ENCODE data around the gene APOBEC4. TPM values are rescaled to one million over a fixed set of nuclear protein-coding genes. Genes with fewer than 3 reads are reported as not detected.

Gene APOBEC4
- total and polyA plus RNA-seq, 4 donors: not detected

DNA sequence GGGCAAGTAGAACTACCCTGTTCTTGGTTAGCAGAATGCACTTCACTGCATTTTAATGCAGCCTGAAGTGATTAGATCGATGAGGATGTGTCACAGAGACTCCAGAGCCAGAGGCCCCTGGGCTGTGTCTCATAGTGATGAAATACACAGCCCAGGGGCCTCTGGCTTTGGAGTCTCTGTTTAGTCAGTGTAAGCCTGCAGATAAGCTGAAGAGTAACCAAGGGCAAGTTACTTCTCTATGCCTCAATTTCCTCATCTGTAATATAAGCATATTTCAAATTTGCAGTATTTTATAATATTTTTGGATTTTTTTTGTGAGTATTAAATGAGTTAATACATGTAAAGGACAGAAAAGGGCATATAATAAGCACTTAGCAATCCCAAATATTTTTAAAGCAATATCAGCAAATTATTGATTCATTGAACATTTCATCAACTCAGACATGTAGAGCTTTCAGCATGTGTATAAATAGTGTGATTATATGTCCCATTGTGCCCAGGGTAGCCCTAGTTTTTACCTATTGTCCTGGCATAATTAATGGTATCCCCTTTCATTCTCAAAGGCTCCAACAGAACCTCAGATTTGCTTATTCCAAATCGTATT lies 23.6 kb upstream of the APOBEC4 start:
- H3K9ac ChIP-seq (ENCODE audit: low read depth in 1 of 2, low read length in 2 of 2): no peak overlapping the region
- TF ChIP-seq GABPA (IDR thresholded peaks at IDR 0.05 in 1 of 2, conservative IDR thresholded peaks at IDR 0.05 in 1 of 2) (no peak), HNF4G (IDR thresholded peaks at IDR 0.05) (no peak), RAD21 (IDR thresholded peaks at IDR 0.05) (no peak), YY1 (IDR thresholded peaks at IDR 0.05) (no peak), FOXA2 (IDR thresholded peaks at IDR 0.05) (no peak)
- TF ChIP-seq, protein P1, sequence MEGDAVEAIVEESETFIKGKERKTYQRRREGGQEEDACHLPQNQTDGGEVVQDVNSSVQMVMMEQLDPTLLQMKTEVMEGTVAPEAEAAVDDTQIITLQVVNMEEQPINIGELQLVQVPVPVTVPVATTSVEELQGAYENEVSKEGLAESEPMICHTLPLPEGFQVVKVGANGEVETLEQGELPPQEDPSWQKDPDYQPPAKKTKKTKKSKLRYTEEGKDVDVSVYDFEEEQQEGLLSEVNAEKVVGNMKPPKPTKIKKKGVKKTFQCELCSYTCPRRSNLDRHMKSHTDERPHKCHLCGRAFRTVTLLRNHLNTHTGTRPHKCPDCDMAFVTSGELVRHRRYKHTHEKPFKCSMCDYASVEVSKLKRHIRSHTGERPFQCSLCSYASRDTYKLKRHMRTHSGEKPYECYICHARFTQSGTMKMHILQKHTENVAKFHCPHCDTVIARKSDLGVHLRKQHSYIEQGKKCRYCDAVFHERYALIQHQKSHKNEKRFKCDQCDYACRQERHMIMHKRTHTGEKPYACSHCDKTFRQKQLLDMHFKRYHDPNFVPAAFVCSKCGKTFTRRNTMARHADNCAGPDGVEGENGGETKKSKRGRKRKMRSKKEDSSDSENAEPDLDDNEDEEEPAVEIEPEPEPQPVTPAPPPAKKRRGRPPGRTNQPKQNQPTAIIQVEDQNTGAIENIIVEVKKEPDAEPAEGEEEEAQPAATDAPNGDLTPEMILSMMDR (IDR thresholded peaks at IDR 0.05; ENCODE audit: low read depth, low read length, missing input control): no peak
- TF ChIP-seq, protein P2, sequence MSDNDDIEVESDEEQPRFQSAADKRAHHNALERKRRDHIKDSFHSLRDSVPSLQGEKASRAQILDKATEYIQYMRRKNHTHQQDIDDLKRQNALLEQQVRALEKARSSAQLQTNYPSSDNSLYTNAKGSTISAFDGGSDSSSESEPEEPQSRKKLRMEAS (IDR thresholded peaks at IDR 0.05): no peak
- TF ChIP-seq, protein P3, sequence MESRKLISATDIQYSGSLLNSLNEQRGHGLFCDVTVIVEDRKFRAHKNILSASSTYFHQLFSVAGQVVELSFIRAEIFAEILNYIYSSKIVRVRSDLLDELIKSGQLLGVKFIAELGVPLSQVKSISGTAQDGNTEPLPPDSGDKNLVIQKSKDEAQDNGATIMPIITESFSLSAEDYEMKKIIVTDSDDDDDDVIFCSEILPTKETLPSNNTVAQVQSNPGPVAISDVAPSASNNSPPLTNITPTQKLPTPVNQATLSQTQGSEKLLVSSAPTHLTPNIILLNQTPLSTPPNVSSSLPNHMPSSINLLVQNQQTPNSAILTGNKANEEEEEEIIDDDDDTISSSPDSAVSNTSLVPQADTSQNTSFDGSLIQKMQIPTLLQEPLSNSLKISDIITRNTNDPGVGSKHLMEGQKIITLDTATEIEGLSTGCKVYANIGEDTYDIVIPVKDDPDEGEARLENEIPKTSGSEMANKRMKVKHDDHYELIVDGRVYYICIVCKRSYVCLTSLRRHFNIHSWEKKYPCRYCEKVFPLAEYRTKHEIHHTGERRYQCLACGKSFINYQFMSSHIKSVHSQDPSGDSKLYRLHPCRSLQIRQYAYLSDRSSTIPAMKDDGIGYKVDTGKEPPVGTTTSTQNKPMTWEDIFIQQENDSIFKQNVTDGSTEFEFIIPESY (IDR thresholded peaks at IDR 0.05): no peak
- TF ChIP-seq, protein P4, sequence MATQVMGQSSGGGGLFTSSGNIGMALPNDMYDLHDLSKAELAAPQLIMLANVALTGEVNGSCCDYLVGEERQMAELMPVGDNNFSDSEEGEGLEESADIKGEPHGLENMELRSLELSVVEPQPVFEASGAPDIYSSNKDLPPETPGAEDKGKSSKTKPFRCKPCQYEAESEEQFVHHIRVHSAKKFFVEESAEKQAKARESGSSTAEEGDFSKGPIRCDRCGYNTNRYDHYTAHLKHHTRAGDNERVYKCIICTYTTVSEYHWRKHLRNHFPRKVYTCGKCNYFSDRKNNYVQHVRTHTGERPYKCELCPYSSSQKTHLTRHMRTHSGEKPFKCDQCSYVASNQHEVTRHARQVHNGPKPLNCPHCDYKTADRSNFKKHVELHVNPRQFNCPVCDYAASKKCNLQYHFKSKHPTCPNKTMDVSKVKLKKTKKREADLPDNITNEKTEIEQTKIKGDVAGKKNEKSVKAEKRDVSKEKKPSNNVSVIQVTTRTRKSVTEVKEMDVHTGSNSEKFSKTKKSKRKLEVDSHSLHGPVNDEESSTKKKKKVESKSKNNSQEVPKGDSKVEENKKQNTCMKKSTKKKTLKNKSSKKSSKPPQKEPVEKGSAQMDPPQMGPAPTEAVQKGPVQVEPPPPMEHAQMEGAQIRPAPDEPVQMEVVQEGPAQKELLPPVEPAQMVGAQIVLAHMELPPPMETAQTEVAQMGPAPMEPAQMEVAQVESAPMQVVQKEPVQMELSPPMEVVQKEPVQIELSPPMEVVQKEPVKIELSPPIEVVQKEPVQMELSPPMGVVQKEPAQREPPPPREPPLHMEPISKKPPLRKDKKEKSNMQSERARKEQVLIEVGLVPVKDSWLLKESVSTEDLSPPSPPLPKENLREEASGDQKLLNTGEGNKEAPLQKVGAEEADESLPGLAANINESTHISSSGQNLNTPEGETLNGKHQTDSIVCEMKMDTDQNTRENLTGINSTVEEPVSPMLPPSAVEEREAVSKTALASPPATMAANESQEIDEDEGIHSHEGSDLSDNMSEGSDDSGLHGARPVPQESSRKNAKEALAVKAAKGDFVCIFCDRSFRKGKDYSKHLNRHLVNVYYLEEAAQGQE (IDR thresholded peaks at IDR 0.05): no peak
- TF ChIP-seq, protein P5, sequence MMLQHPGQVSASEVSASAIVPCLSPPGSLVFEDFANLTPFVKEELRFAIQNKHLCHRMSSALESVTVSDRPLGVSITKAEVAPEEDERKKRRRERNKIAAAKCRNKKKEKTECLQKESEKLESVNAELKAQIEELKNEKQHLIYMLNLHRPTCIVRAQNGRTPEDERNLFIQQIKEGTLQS (IDR thresholded peaks at IDR 0.05): no peak
- 51% methylated on average over 2 of the region's 2 CpGs for WGBS
- H3K4me1 ChIP-seq (ENCODE audit: control insufficient read depth in 4 of 4, insufficient read depth in 4 of 4, low read length in 3 of 4): no peaks in the 10 kb centered on the region
- H3K27ac ChIP-seq (ENCODE audit: low read depth in 1 of 2, low read length in 2 of 2): no peak overlapping the region
- no peaks in the 10 kb centered on the region for H3K36me3 ChIP-seq (ENCODE audit: control insufficient read depth in 4 of 4, insufficient read depth in 3 of 4, low read depth in 1 of 4, low read length in 3 of 4)
- H3K4me3 ChIP-seq (ENCODE audit: low read depth in 1 of 3, low read length in 3 of 3): no peak overlapping the region
- no peak for DNase-seq (ENCODE audit: low spot score)
- H3K27me3 ChIP-seq (ENCODE audit: control insufficient read depth in 4 of 4, insufficient read depth in 4 of 4, low read length in 3 of 4): no peaks in the 10 kb centered on the region
- H3K9me3 ChIP-seq (ENCODE audit: control insufficient read depth in 4 of 4, low read length in 3 of 4): no peaks in the 10 kb centered on the region

DNA sequence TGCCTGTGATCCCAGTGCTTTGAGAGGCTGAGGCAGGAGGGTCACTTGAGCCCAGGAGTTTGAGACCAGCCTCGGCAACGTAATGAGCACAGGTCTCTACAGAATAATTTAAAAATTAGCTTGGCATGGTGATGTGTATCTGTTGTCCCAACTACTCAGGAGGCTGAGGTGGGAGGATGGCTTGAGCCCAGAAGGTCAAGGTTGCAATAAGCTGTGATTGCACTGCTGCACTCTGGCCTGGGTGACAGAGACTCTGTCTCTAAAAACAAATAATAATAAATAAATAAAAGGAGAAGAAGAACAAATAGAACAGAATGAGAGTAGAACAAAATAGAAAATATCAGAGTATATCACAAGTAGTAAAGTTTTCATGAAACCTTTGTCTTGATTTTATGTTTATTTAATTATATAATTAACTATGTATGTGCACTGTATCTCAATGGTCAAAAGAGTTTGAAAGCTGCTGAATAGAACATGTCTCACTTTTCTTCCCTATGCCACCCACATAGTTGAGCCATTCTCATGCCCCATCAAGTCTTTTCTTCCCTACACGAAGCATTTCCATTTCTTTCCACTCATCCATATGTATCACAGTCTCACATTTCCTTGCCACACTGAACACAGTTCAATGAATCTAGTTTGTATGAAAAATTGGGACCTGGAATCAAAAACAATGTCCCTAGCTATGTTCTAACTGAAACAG lies 22.9 kb upstream of the APOBEC4 start:
- H3K27me3 ChIP-seq (ENCODE audit: control insufficient read depth in 4 of 4, insufficient read depth in 4 of 4, low read length in 3 of 4): no peaks in the 10 kb centered on the region
- H3K9me3 ChIP-seq (ENCODE audit: control insufficient read depth in 4 of 4, low read length in 3 of 4): no peaks in the 10 kb centered on the region
- 91% methylated on average over 3 of the region's 3 CpGs for WGBS
- no peak overlapping the region for H3K9ac ChIP-seq (ENCODE audit: low read depth in 1 of 2, low read length in 2 of 2)
- TF ChIP-seq HNF4G (IDR thresholded peaks at IDR 0.05) (no peak), RXRA (IDR thresholded peaks at IDR 0.05) (no peak), HNF4A (conservative IDR thresholded peaks at IDR 0.05) (peak; percentile 46 to 47), FOXA1 (IDR thresholded peaks at IDR 0.05) (no peak), EGR1 (IDR thresholded peaks at IDR 0.05; ENCODE audit: low read depth in 2 of 2) (no peak), TAF1 (conservative IDR thresholded peaks at IDR 0.05) (no peak)
- TF ChIP-seq, protein P2 (IDR thresholded peaks at IDR 0.05): no peak
- TF ChIP-seq, protein P5 (IDR thresholded peaks at IDR 0.05): no peak
- H3K4me3 ChIP-seq (ENCODE audit: low read depth in 1 of 3, low read length in 3 of 3): no peak overlapping the region
- no peaks in the 10 kb centered on the region for H3K36me3 ChIP-seq (ENCODE audit: control insufficient read depth in 4 of 4, insufficient read depth in 3 of 4, low read depth in 1 of 4, low read length in 3 of 4)
- H3K4me1 ChIP-seq (ENCODE audit: control insufficient read depth in 4 of 4, insufficient read depth in 4 of 4, low read length in 3 of 4): no peaks in the 10 kb centered on the region
- DNase-seq (ENCODE audit: low spot score): no peak
- no peak overlapping the region for H3K27ac ChIP-seq (ENCODE audit: low read depth in 1 of 2, low read length in 2 of 2)
